Measurements from ENCODE around the gene NRXN2.

NRXN2 gene

DNA sequence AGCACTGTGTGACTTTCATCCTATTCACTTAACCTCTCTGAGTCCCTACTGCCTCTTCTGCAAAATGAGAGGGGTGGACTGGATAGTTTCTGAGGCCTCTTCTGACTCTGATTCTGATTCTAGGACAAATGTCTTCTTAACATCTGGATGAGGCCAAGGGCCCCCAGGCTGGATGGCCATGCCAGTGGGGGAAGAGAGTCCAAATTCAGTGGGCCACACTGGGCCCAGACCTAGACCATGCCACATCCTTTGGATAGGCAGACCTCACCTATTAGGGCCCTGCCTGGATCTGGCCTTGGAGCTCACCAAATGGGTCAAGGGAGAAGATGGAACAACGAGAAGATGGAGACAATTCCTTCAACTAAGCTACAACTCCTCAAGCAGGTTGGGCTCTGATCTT is 24.6 kb downstream of the NRXN2 start:
- DNase-seq (ENCODE audit: low read depth) = no peak

DNA sequence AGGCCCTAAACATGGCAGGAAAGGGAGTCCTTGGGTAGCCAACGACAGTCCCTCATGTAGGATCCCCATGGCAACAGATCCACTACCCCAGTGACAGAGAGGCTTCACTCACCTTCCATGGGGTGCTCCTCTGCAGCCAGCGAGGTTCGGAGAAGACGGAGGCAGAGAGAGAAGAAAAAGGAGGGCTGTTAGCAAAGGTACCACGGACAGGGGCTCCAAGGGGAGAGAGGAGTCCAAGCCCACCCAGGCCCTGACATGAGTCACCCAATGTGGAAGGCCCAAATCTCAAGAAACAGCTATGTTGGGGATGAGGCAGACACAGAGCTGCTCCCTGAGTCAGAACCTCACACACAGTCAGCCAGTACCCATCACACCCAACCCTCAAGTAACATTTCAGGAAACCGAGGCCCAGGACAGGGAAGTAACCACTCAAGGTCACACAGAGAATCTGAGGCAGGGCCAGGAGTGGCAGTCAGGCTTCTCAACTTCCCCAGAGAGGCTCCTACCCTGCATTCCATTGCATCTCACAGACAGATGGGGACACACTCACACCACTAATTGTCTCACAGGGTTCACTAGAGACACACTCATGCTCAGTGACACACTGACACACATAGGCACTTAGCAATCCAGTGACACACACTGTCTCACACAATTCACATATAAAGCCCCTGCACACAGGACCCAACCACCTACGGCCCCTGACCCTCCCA is 25.2 kb downstream of the NRXN2 start:
- DNase-seq (ENCODE audit: low read depth) = no peak

DNA sequence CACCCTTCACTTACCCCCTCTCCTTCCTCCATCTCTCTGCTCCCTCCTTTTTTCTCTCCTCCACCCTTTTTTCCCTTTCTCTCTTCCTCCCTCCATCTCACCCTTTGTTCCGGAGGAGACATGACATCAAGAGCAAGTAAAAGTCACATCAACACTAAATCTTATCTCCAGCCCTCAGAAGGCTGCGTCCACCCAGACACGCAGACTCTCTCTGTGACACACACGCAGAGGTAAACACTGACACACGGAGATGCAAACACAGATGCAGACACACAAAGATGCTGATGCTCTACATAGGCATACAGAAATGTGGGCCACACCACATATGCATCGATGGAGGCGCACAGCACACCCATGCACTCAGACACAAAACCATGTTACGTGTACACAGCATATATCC is 27.0 kb downstream of the NRXN2 start:
- DNase-seq (ENCODE audit: low read depth) = no peak

DNA sequence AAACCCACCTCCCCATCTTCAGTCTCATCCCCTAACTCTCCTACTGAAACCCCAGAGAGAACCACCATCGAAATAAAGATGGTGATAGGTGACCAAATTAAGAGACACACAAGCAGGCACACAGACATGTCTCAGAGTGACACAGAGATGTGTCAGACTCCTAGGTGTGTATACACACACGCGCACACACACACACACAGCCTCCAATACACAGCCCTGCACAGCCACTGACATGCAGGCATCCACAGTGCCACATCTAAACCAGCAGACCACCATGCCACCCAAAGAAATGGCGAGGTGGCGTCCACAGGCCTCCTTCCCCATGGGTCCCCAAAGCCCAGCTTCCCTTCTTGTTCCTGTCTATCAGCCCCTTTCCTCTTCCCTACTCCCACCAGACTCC is 27.4 kb downstream of the NRXN2 start:
- no peak for DNase-seq (ENCODE audit: low read depth)

DNA sequence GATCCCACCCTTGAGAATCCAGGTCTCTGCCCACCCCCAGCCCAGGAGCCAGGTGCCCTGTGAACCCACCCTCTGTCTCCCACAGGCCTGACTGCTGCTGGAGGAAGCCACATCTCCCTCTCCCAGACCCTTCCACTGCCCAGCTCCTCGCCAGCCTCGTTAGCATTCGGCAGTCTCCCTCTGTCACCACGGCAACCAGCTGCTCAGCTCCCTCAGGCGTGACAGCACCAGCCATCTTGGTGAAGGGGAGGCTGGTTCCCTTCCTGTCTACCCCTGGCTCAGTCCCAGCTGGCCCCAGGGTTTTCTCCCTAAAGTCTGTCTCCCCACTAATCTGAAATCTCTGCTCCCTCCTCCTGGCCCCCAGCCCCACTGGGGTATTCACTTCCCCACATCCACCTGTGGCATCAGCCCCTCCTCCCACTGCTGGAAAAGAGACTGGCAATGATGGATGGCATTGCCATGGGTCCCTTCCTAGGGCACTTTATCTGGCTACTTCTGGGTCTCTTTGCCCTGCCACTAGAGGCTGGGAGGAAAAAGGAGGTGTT is 28.1 kb downstream of the NRXN2 start:
- no peak for DNase-seq (ENCODE audit: low read depth)

DNA sequence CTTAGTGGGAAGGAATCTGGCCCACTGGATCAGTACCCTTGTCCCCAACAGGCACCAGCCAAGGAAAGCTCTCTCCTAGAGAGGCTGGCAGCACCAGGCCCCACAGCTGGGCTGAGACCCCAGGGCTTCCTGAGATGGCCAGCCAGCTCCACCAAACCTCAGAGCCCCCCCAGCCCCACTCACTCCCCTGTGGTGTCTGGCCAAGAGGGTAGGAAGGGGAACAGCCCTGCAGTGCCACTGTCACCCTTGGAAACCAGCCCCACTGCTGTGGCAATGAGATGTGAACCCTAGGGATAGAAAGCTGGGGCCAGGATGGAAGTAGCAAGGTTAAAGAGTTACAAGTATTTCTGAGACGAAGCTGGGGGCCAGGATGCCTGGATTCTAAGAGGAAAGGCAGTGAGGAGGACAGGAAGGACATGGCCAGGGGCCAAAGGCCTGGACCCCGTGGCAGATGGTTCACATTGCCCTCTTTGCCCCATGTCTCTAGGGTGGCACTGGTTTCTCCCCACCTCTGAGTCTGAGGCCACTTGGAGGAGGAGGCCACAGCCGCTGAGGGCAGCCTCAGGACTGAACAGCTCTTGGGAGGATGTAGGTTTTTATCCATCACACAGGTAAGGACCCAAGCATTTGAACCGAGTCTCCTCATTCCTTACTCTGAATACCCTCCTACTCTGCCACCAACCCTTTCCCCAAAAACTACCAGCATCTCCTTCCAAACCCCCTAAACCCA is 28.8 kb downstream of the NRXN2 start:
- DNase-seq (ENCODE audit: low read depth) = no peak

DNA sequence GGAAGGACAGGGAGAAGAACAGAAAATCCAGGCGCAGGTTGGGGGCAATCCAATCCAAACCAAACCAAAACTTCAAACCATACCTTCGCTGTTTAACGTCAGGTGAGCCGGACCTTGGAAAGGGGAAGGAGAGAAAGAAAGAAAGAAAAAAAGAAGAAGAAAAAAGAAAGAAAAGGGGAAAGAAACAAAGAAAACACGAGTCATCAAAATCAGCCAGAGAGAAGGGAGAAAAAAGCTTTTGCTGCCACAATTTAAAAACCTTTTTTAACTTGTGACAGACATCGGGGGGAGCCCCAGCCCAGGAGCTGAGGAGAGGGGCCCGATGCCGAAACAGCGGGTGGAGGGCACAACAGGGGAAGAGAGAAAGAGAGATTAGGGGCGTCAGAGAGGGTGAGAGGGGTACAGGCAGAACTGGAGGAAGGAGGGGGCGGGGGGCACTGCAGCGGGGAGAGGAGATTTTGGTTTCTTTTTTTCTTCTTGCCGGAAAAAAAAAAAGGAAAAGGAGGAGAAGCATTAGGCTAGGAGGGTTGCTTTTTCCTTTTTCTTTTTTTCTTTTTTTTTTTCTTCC is 30.1 kb downstream of the NRXN2 start:
- DNase-seq (ENCODE audit: low read depth) = no peak

DNA sequence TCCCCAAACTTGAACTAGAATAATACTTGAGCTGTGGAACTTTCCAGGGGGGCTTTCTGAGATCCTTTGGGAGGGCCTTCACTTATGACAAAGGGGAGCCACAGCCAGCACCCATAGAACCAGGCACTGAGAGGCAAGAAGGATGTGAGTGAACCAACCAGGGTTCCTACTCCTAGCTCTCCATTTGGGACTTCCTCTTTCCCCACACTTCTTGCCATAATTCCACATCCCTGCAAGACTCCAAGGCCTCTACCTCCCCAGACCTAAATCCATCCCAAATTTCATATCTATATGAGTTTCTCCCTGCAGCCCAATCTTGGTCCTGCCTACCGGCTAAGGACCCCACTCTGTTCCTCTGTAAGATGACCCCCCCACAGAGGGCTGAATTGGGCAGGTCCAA is 31.5 kb downstream of the NRXN2 start:
- no peak for DNase-seq (ENCODE audit: low read depth)

DNA sequence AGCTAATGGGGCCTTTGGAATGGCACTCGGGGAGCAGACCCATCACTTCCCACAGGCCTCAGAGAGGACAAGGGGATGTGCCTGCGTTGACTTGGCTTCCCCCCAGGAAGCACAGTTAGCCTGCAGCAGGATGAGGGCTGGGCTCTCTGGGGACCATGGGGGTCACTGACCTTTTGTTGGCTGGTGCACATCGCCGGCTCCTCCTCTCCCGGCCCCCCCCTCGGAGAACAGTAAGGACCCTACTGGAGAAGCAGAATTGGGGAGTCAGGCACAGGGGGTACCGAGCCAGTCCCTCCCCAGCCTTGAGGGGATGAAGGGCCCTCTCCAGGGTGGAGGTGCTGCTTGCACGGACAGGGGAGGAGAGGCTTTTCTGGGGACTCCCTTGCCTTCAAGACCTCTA is 32.8 kb downstream of the NRXN2 start:
- DNase-seq (ENCODE audit: low read depth) = no peak

DNA sequence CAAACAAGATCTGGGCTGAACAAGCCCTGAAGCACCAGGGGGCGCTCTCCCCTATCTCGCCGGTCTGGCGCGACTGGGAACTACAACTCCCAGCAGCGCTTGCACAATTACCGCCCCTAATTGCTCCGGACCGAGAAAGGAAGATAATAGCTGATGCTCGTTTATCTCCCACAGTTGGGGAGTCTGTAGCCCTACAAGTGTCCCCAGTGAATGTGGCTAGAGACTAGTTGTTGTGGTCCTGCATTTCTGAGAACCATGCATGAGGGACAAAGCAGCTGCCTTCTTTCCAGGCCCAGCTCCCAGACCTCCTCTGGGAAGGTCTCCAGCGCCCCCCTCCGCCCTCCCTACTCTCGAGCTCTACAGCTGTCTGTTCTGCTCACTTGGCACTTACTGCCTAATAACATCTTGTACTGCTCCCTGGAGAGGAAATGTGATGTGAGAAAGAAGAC is 34.4 kb downstream of the NRXN2 start:
- peak; percentile 72 for DNase-seq (ENCODE audit: low read depth)

DNA sequence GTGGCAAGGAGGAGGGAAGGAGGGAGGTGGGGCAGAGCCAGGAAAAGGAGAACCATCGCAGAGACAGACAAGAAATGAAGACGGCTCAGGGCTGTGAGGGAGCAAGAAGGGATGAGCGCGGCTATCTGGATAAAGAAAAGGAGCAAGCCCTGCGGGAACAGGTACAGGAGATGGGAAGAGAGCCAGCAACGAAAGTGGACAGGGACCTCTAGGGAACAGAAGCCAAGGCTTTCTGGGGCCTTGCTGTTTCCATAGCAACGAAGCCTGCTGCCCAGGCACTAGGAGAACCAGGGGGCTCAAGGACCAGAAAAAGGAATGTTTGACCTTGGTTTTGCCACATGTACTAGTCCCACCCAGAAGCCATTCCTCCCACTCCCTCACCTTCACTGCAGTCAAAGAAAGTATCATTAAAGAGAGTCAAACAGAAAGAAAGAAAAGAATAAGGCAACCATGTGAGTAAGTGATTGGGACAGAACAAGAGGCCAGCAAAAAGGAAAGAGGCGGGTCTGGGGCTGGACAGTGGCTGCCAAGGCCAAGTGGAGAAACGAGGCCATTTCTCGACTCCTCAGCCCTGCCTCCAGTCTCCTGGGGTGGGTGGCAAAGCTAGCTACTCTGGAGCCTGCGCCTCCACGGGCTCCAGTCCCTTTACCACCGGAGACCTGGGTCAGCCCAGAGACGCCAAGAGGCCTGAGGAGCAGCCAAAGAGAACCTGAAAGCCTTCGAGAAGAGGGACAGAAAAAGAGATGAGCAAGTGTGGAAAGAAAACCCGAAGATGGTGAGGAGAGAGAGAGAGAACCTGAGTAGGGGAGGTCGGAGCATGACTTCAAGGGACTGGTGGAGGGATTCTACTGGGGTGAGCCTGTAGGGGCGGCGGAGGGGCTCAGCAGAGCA is 35.1 kb downstream of the NRXN2 start:
- DNase-seq (ENCODE audit: low read depth) = no peak

DNA sequence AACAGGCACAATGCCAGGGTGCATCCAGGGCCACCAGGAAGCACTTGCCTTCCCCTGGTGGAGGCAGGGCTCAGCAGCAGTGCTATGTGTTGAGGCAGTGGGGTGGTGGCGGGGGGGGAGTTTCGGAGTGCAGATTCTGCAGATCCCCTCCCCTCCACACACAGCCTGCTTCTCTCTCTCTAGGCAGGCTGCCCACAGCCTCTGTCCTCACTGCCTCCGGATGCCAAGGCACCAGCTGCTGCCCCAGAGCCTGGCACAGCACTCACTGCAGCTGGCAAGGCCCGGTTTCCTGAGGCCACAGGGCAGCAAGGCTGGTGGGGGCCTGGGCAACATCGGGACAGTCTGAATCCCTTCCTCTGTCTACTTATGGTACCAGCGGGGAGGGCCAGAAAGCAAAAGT is 35.8 kb downstream of the NRXN2 start:
- DNase-seq (ENCODE audit: low read depth) = no peak

DNA sequence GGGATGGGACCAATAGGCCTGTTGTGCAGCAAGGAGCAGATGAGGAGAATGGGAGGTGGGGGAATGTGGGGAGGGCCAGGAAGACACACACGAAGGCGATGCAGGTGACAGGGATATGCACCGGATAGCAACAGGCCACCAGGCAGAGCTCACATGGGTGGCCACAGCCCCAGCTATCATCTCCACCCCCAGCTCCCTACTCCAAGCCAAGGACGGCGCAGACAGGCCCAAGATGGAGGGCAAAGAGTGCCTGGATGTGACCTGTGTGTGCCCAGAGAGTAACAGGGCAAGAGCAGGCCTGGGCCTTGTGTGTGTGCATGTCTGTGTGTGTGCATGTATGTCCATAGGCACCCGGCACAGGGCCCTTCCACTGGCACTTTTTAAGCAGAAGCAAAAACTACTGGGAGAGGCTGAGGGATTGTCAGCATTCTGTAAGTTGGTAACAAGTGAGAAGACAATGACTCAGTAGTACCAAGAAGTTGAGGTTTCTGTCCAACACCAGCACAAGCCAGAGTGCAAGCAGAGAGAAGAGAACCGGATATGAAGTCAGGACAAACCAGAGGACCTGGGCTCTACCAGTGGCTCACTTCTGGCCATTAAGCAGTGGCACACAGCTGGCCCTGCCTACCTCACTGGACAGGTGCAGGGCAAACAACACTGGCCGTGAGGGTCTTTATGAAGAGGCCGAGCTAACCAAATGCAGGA is 36.4 kb downstream of the NRXN2 start:
- DNase-seq (ENCODE audit: low read depth) = no peak

DNA sequence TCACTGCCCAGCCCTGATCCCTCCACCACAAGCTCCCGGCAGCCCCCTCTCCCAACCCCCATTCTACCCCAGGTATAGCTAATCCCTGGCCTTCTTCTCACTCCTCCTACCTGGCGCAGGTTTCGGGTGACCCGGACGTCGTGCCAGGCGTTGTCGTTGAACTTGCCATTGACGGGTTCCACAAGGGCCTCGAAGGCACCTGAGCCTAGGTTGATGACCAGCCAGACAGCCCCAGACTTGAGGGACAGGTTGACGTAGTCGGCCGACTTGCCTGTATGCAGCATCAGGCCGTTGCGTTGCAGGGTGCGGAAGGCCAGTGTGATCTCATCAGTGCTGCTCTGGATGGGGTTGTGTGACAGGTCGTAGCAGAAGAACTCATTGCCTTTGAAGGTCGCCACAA is 37.5 kb downstream of the NRXN2 start:
- DNase-seq (ENCODE audit: low read depth) = no peak

DNA sequence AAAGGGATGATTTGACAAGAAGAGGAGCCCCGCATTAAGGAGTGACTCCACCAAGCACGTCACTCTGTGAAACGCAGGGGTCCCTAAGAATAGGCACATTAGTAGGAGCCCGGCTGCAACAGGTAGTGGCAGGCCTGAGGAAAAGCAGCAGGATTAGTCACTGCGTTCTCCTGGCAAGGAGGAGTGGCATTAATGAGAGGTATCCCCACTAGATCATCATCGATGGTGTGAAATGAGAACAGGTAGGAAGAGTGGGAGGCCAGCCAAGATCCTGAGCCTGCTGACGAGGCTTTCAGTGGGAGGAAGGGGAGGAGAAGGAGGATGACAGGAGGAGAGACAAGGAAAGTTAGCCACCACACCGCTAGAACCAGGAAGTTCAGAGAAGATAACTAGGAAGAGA is 38.6 kb downstream of the NRXN2 start:
- DNase-seq (ENCODE audit: low read depth) = no peak

DNA sequence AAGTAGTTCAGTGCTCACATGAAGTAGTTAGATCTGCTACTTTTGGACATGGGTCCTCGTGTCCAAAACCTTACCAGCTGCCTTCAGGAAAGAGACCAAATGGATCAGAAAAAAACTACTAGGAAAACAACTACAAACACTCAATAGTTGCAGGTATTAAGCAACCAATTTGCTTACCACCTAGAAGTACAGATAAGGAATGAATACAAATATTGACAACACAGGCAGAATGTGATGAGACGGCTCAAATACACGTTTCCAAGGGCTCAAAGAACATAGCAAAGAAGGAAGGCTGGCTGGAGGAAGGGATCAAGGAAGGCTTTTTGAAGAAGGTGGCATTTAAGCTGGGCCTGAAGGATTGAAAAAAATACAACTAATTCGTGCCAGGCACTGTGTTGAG is 41.8 kb downstream of the NRXN2 start:
- DNase-seq (ENCODE audit: low read depth) = no peak

DNA sequence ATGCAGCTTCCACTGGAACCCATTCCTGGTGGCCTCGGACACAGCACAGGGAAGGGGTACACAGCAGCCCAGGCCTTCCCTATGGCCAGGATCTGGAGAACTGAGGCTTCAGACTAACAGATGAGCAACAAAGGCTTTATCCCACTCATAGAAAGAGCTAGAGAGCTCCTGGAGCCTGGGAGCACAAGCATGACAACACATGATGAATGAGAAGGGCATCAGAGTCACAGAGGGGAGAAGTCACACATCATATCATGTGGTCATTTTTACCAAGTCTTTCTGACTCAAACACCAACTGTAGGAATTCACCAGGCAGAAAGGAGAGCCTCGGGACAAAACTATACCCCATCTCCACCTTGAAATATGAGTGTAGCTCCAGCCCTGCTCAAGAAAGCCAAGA is 43.2 kb downstream of the NRXN2 start:
- no peak for DNase-seq (ENCODE audit: low read depth)

DNA sequence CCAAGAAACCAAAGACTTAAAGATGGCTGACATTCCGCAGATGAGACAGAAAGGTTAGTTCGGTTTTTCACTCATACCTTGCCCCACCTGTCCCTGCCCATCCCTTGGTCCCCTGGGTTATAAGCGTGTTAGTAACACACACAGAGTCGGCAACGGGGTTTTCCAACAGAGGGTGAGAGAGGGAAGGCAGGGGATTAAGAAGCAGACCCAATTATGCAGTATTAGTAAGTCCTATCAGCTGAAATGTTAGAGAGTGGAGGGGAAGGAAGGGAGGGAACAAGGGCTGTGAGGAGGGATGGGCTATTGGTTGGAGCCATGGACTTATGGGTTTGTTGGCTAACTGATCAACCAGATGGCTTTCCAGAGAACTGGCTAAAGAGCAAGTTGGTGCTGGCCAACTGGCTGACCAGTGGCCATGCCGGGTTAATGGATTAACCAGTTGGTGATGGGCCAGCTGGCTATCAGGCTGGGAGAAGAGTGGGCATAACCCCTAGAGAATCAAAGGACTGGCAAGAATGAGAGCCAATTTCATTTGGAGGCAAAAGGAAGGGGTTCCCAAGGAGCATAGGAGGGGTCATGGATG is 45.5 kb downstream of the NRXN2 start:
- no peak for DNase-seq (ENCODE audit: low read depth)

DNA sequence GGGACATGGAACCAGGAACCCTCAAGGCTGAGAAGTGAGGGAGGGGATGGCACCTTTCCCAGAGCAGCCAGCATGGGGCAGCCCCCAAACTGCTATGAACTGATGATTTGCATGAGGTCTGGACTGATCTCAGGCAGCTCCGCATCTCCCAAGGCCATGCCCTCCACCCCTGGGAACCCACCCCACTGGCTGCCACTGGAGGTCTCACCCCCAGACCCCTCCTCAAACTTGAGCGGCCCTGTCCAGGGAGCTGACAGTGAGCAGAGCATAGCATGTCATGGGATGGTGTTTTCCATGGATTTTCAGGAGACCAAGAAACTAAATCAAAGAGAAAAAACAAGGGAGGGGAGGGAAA is 46.8 kb downstream of the NRXN2 start:
- no peak for DNase-seq (ENCODE audit: low read depth)

DNA sequence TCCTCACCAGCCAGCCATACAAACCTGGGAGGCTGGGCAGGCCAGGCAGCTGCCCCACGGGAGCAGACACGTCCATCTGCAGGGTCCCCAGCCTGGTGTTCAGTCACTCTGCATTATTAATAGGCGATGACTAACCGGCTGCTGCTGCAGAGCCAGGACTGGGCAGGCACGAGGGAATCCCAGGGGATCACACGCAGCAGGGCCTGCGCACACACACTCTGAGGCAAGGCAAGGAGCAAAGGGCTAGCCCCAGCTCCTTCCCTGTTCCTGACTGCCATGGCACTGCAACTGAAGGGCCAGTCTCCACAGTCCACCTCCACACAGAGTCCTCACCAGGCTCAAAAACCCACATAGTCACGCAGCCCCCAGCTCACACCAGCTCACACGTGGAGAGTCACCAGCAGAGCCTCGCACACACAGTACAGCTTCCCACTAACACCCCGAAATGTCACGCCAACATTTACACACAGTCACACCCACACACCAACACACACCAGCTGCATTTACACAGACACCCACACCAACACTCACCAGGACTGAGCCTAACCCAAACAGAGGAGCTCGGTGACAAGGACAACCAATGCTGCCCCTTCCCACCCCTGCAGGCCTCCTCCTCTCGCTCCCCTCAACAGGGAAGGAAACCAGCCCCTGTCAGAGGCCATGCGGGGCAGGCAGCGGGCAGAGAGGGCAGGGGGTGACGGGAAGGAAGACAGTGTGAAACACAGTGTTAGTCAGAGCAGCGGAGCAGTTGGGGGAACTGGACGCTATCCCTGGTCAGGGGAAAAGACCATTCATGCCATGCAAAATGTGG is 47.3 kb downstream of the NRXN2 start:
- DNase-seq (ENCODE audit: low read depth) = no peak
